Lower leg skin (tissue), 4 donors: ENCODE results near the gene ATG9A. TPM values are rescaled to one million over a fixed set of nuclear protein-coding genes. Genes with fewer than 3 reads are reported as not detected.

Experiments
- DNase-seq, 2 donors: peaks; one replicate each; pipeline ENCODE4 v3.0.0-alpha.2; 2019; ENCODE audit warnings: low spot score in 2 of 2
- H3K4me3 ChIP-seq: fragments of 200-600 bp; sonication (generic); 2 replicates; pipeline ENCODE4 v1.5.1; 2017; ENCODE audit warnings: mild to moderate bottlenecking, low read depth; ENCODE audit not compliant: poor library complexity, severe bottlenecking
- CTCF ChIP-seq, 3 donors: fragments of 450-650 bp; IDR thresholded peaks; one replicate each; pipeline ENCODE4 v1.5.1; 2016; ENCODE audit warnings: antibody characterized with exemption in 3 of 3, mild to moderate bottlenecking in 3 of 3, moderate library complexity in 2 of 3
- POLR2A ChIP-seq, 2 donors: fragments of 450-650 bp; IDR thresholded peaks; one replicate each; pipeline ENCODE4 v1.6.1; 2016 to 2017; ENCODE audit warnings: antibody characterized with exemption in 2 of 2, mild to moderate bottlenecking in 1 of 2, moderate library complexity in 1 of 2
- WGBS, 2 donors: methylation state at CpG; one replicate each; pipeline ENCODE4 v1.1.5; 2018; 5-methylcytosine and 5-hydroxymethylcytosine counted together
- intact Hi-C: fragments of 100-400 bp; cut with DNase I; formaldehyde crosslinking; loops from one replicate; pipeline ENCODE4 v1.15.0; 2023; ENCODE audit warnings: low total_unique reads
- total RNA-seq, 4 donors: library from RNA; depleted of rRNA; stranded (reverse); fragments of >200 nt; gene quantifications; one replicate each; pipeline ENCODE4 v1.1.0, GENCODE V29; 2016

Gene ATG9A
- total RNA-seq, 4 donors from 2014 or later, result 57.6 to 92.8 (median 61.9) TPM

GRCh38 chr2:219175486-219175885 lies 54.0 kb downstream of the ATG9A start:
- TF ChIP-seq CTCF (IDR thresholded peaks at IDR 0.05), result no peak
- no peak for TF ChIP-seq POLR2A (IDR thresholded peaks at IDR 0.05)
- intact Hi-C loops, result no loop called here
- DNase-seq, result peak in 1 of 2 donors; percentile 62
- 77 to 86% methylated on average over 7 of the region's 7 CpGs for WGBS, 2 donors
- H3K4me3 ChIP-seq, result no peak overlapping the region

- H3K4me3 ChIP-seq, result no peak overlapping the region
- no peak for TF ChIP-seq CTCF (IDR thresholded peaks at IDR 0.05)
- TF ChIP-seq POLR2A (IDR thresholded peaks at IDR 0.05), result no peak
- DNase-seq, result peak in 1 of 2 donors; percentile 77
- intact Hi-C loops, result no loop called here
- 69 to 80% methylated on average over 7 of the region's 7 CpGs for WGBS, 2 donors
Observed at GRCh38 chr2:219174801-219175200, 54.6 kb downstream of the ATG9A start.

- DNase-seq, result no peak
Observed at GRCh38 chr2:219174146-219174545, 55.3 kb downstream of the ATG9A start.

GRCh38 chr2:219173176-219173575 lies 56.3 kb downstream of the ATG9A start:
- 88 to 89% methylated on average over 6 of the region's 6 CpGs for WGBS, 2 donors
- TF ChIP-seq POLR2A (IDR thresholded peaks at IDR 0.05), result no peak
- no peak for TF ChIP-seq CTCF (IDR thresholded peaks at IDR 0.05)
- H3K4me3 ChIP-seq, result no peak overlapping the region
- DNase-seq, result peak in 1 of 2 donors; percentile 34
- intact Hi-C loops, result no loop called here

More at GRCh38 chr2:219174146-219174545, 55.3 kb downstream of the ATG9A start:
- no peak overlapping the region for H3K4me3 ChIP-seq
- 84 to 85% methylated on average over 3 of the region's 3 CpGs for WGBS, 2 donors
- intact Hi-C loops, result no loop called here
- no peak for TF ChIP-seq CTCF (IDR thresholded peaks at IDR 0.05)
- TF ChIP-seq POLR2A (IDR thresholded peaks at IDR 0.05), result no peak

GRCh38 chr2:219172231-219173154 lies 56.9 kb downstream of the ATG9A start:
- TF ChIP-seq CTCF (IDR thresholded peaks at IDR 0.05) (no peak), POLR2A (IDR thresholded peaks at IDR 0.05) (no peak)
- intact Hi-C loops, result no loop called here
- H3K4me3 ChIP-seq, result no peak overlapping the region
- 82 to 91% methylated on average over 15 to 16 of the region's 16 CpGs for WGBS, 2 donors
- DNase-seq, result peak in 1 of 2 donors; percentile 77
